ENCODE results near the gene KCTD1.

KCTD1 gene

DNA sequence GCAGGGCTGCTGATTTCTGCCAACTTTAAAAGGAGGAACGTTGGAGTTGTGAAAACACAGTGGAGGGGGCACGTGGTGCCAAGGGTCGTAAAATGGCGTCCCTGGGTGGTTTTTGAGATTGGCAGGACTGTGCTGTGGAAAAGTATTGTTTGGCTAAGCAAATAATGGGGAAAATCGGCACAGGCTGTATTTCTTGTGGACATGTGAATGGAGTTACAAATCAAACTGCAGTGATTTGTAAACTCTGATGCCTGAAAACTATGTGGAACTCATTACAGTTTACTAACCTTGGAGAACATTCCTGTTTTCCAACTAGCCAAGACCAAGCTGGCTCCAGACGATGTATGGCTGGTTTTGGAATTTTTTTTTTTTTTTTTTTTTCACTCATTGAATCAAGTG lies 68.7 kb downstream of the KCTD1 start:
- DNase-seq (ENCODE audit: low spot score): no peak
- no peak for TF ChIP-seq CTCF (IDR thresholded peaks at IDR 0.05; ENCODE audit: extremely low read depth, missing control alignments)

GRCh38 chr18:26479065-26479680 lies 69.2 kb downstream of the KCTD1 start:
- DNase-seq (ENCODE audit: low spot score): no peak
- no peak for TF ChIP-seq CTCF (IDR thresholded peaks at IDR 0.05; ENCODE audit: extremely low read depth, missing control alignments)

- no peak for TF ChIP-seq CTCF (IDR thresholded peaks at IDR 0.05; ENCODE audit: extremely low read depth, missing control alignments)
- no peak for DNase-seq (ENCODE audit: low spot score)
Observed at GRCh38 chr18:26477828-26478466, 70.4 kb downstream of the KCTD1 start.

- no peak for TF ChIP-seq CTCF (IDR thresholded peaks at IDR 0.05; ENCODE audit: extremely low read depth, missing control alignments)
- DNase-seq (ENCODE audit: low spot score): no peak
Observed at GRCh38 chr18:26476697-26477096, 71.7 kb downstream of the KCTD1 start.

GRCh38 chr18:26474542-26474941 lies 73.8 kb downstream of the KCTD1 start:
- DNase-seq (ENCODE audit: low spot score): no peak
- TF ChIP-seq CTCF (IDR thresholded peaks at IDR 0.05; ENCODE audit: extremely low read depth, missing control alignments): no peak

GRCh38 chr18:26473672-26474071 lies 74.7 kb downstream of the KCTD1 start:
- no peak for DNase-seq (ENCODE audit: low spot score)
- TF ChIP-seq CTCF (IDR thresholded peaks at IDR 0.05; ENCODE audit: extremely low read depth, missing control alignments): no peak

DNA sequence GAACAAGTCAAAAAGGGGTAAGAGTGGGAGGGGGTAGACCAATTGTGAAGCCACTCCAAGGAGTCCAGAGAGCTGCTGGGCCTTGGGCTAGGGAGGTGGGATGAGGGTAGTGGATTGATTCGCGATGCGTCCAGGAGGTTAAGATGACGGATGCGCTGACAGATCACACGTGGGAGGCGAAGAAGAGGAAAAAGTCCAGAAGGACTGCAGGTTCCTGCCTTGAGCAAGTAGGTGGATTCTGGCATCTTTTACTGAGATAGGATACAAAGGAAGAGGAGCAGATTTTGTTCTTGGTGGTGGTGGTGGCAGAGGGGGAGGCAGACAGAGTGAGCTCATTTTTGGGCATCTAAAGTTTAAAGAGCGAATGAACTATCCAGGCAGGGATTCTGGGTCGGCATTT lies 76.5 kb downstream of the KCTD1 start:
- TF ChIP-seq CTCF (IDR thresholded peaks at IDR 0.05; ENCODE audit: extremely low read depth, missing control alignments): no peak

More for the DNA sequence above, 76.5 kb downstream of the KCTD1 start:
- DNase-seq (ENCODE audit: low spot score): no peak

Data from GM20000 (cell line).